ENCODE data around the gene UGT2B10.

Gene UGT2B10

GRCh38 chr4:68850293-68850692, 34.5 kb downstream of the UGT2B10 start (continued):
- TF ChIP-seq ARNTL (CRISPR knock-in tag; IDR thresholded peaks at IDR 0.05; ENCODE audit: borderline replicate concordance, low read depth) (no peak), PPARA (CRISPR knock-in tag; IDR thresholded peaks at IDR 0.05; ENCODE audit: borderline replicate concordance) (no peak), GLIS3 (CRISPR knock-in tag; IDR thresholded peaks at IDR 0.05) (no peak), ISL1 (CRISPR knock-in tag; IDR thresholded peaks at IDR 0.05) (no peak)

- TF ChIP-seq ZC3H10 (CRISPR knock-in tag; IDR thresholded peaks at IDR 0.05): no peak
- no peak for TF ChIP-seq BACH2 (CRISPR knock-in tag; IDR thresholded peaks at IDR 0.05; ENCODE audit: borderline replicate concordance)
- ATAC-seq: no peak
Observed at GRCh38 chr4:68855771-68856170, 40.0 kb downstream of the UGT2B10 start.

- ATAC-seq: no peak
- TF ChIP-seq ZNF70 (CRISPR knock-in tag; IDR thresholded peaks at IDR 0.05) (no peak), TSHZ2 (CRISPR knock-in tag; IDR thresholded peaks at IDR 0.05) (no peak), POU6F1 (CRISPR knock-in tag; IDR thresholded peaks at IDR 0.05; ENCODE audit: borderline replicate concordance, low read depth) (no peak), PPARA (CRISPR knock-in tag; IDR thresholded peaks at IDR 0.05; ENCODE audit: borderline replicate concordance) (no peak), CSRNP3 (CRISPR knock-in tag; IDR thresholded peaks at IDR 0.05) (no peak)
Observed at GRCh38 chr4:68858039-68858438, 42.2 kb downstream of the UGT2B10 start.

GRCh38 chr4:68859655-68860054, 43.9 kb downstream of the UGT2B10 start:
- no peak for ATAC-seq
- no peak for TF ChIP-seq CREB5 (CRISPR knock-in tag; IDR thresholded peaks at IDR 0.05; ENCODE audit: low read depth)
- TF ChIP-seq ARNTL (CRISPR knock-in tag; IDR thresholded peaks at IDR 0.05; ENCODE audit: borderline replicate concordance, low read depth): no peak

- TF ChIP-seq TOX (CRISPR knock-in tag; IDR thresholded peaks at IDR 0.05; ENCODE audit: borderline replicate concordance): no peak
- TF ChIP-seq ZC3H10 (CRISPR knock-in tag; IDR thresholded peaks at IDR 0.05): no peak
- no peak for TF ChIP-seq ARNTL (CRISPR knock-in tag; IDR thresholded peaks at IDR 0.05; ENCODE audit: borderline replicate concordance, low read depth)
- TF ChIP-seq ZFP30 (CRISPR knock-in tag; IDR thresholded peaks at IDR 0.05): no peak
- TF ChIP-seq ISL1 (CRISPR knock-in tag; IDR thresholded peaks at IDR 0.05): no peak
- no peak for TF ChIP-seq POU6F1 (CRISPR knock-in tag; IDR thresholded peaks at IDR 0.05; ENCODE audit: borderline replicate concordance, low read depth)
- TF ChIP-seq GLIS3 (CRISPR knock-in tag; IDR thresholded peaks at IDR 0.05): no peak
- no peak for TF ChIP-seq ESRRG (CRISPR knock-in tag; IDR thresholded peaks at IDR 0.05)
- ATAC-seq: no peak
Observed at GRCh38 chr4:68861057-68861456, 45.3 kb downstream of the UGT2B10 start.
